HG02943 (cell line): ENCODE data around the gene CSNK2A3.

Source experiments
- ATAC-seq: cut with Tn5 transposase; IDR thresholded peaks from one replicate; pipeline ENCODE4 v1.9.1; 2021; ENCODE audit warnings: mild to moderate bottlenecking, low read depth, moderate library complexity; ENCODE audit not compliant: unreplicated experiment

Gene CSNK2A3

DNA sequence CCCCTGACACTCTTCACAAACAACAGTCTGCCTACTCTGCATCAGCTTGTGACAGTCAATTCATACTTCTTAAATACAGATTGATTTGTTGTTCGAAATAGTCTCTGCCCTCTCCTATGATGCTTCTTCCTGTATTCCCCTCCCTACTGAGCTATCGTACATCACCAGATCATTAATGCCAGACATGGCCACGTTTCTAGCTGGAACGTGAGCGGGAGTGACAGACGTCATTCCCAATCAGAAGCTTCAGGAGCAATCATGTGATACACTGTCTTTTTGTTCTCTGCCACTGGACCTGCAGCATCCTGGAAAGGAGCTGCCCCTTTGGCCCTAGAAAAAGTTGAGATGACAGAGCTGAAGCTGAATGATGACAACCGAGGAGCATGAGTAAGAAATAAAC is 48.5 kb downstream of the CSNK2A3 start:
- ATAC-seq = no peak

DNA sequence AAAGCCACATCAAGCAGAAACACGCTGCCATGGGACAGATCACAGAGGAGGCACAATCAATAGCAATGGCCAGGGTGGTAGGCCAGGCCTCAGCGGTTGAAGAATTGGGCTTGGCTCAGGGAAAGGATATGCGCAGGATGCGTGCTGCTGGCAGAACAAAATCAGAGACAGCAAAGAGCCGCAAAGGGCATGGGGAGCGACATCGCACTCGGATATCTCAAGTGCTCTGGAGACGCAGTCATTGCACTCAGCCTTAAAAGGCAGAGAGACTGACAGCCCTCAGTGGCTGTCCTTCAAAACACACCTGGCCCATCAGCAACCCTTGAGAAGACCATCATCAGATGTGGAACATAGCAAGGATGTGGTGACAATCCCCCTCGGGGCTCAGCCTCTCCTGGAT is 50.5 kb downstream of the CSNK2A3 start:
- no peak for ATAC-seq
